HG02973 (cell line): ENCODE results near the gene ACVR1B.

ENCODE experiments used
- ATAC-seq: cut with Tn5 transposase; IDR thresholded peaks from one replicate; pipeline ENCODE4 v1.9.1; 2021; ENCODE audit warnings: moderate library complexity; ENCODE audit not compliant: unreplicated experiment

ACVR1B gene

GRCh38 chr12:51942501-51943000 lies 8.9 kb upstream of the ACVR1B start:
- no peak for ATAC-seq

GRCh38 chr12:51943346-51943745 lies 8.2 kb upstream of the ACVR1B start:
- ATAC-seq, result no peak

- no peak for ATAC-seq
These were observed 6.8 kb upstream of the ACVR1B start for GRCh38 chr12:51944608-51945233.

- no peak for ATAC-seq
These were observed 4.1 kb upstream of the ACVR1B start for GRCh38 chr12:51947246-51947996.

- no peak for ATAC-seq
These were observed 3.4 kb upstream of the ACVR1B start for GRCh38 chr12:51948066-51948465.

- ATAC-seq, result no peak
These were observed 2.0 kb upstream of the ACVR1B start for GRCh38 chr12:51949342-51950030.

GRCh38 chr12:51950682-51951198 lies 759 bp upstream of the ACVR1B start:
- ATAC-seq, result no peak

GRCh38 chr12:51951843-51952722 lies 584 bp downstream of the ACVR1B start:
- ATAC-seq, result no peak

- ATAC-seq, result no peak
These were observed 1.6 kb downstream of the ACVR1B start for GRCh38 chr12:51953089-51953488.

GRCh38 chr12:51953864-51954263 lies 2.4 kb downstream of the ACVR1B start:
- no peak for ATAC-seq

GRCh38 chr12:51954561-51955361 lies 3.3 kb downstream of the ACVR1B start:
- no peak for ATAC-seq

GRCh38 chr12:51955702-51956101 lies 4.2 kb downstream of the ACVR1B start:
- no peak for ATAC-seq

GRCh38 chr12:51958542-51958941 lies 7.0 kb downstream of the ACVR1B start:
- ATAC-seq, result no peak

GRCh38 chr12:51959211-51959610 lies 7.7 kb downstream of the ACVR1B start:
- ATAC-seq, result no peak

- ATAC-seq, result no peak
These were observed 8.4 kb downstream of the ACVR1B start for GRCh38 chr12:51959921-51960320.

- ATAC-seq, result no peak
These were observed 9.0 kb downstream of the ACVR1B start for GRCh38 chr12:51960488-51960887.

- ATAC-seq, result no peak
These were observed 9.4 kb downstream of the ACVR1B start for GRCh38 chr12:51960890-51961289.

GRCh38 chr12:51961834-51962233 lies 10.3 kb downstream of the ACVR1B start:
- no peak for ATAC-seq

- no peak for ATAC-seq
These were observed 11.2 kb downstream of the ACVR1B start for GRCh38 chr12:51962737-51963136.

- ATAC-seq, result no peak
These were observed 12.0 kb downstream of the ACVR1B start for GRCh38 chr12:51963477-51963876.
